GM10847 (cell line): ENCODE data around the gene PTCH2.

Source experiments
- POLR2A ChIP-seq: IDR thresholded peaks from 2 replicates; pipeline ENCODE4 v1.6.1; 2011; ENCODE audit not compliant: insufficient read length; ENCODE audit errors: extremely low read depth

PTCH2 gene

GRCh38 chr1:44810101-44810761, 32.8 kb downstream of the PTCH2 start:
- TF ChIP-seq POLR2A: no peak

GRCh38 chr1:44808938-44809917, 33.8 kb downstream of the PTCH2 start:
- peak; percentile 34 for TF ChIP-seq POLR2A

- TF ChIP-seq POLR2A: no peak
Measured at GRCh38 chr1:44808063-44808937, 34.8 kb downstream of the PTCH2 start, which contains the start of gene BTBD19. Gene BTBD19, plus strand, starts transcription at chr1:44808523. Its CDS starts 298 bp downstream, at chr1:44808821.

- no peak for TF ChIP-seq POLR2A
Measured at GRCh38 chr1:44807364-44808062, 35.5 kb downstream of the PTCH2 start.

- TF ChIP-seq POLR2A: no peak
Measured at GRCh38 chr1:44806704-44807363, 36.2 kb downstream of the PTCH2 start, which contains the start of gene DYNLT4. Gene DYNLT4, minus strand, starts transcription at chr1:44807351. Its CDS starts 683 bp downstream, at chr1:44806668.

- TF ChIP-seq POLR2A: no peak
Measured at GRCh38 chr1:44806025-44806703, 36.9 kb downstream of the PTCH2 start.

- no peak for TF ChIP-seq POLR2A
Measured at GRCh38 chr1:44805311-44806024, 37.6 kb downstream of the PTCH2 start.

- TF ChIP-seq POLR2A: no peak
Measured at GRCh38 chr1:44803312-44804095, 39.5 kb downstream of the PTCH2 start.

- TF ChIP-seq POLR2A: no peak
Measured at GRCh38 chr1:44803062-44803311, 40.1 kb downstream of the PTCH2 start.

GRCh38 chr1:44802306-44803061, 40.6 kb downstream of the PTCH2 start:
- no peak for TF ChIP-seq POLR2A

GRCh38 chr1:44801491-44802305, 41.4 kb downstream of the PTCH2 start:
- no peak for TF ChIP-seq POLR2A
